Measurements from ENCODE around the gene PNLIPRP2. TPM values are rescaled to one million over a fixed set of nuclear protein-coding genes. Genes with fewer than 3 reads are reported as not detected.

The PNLIPRP2 gene
- total RNA-seq, 4 donors from 2014 or later: 0.42 to 4.1 (median 2.4) TPM; not detected in 1

- no peaks in the 10 kb centered on the region for H3K36me3 ChIP-seq
- no peak for DNase-seq (ENCODE audit: low spot score in 2 of 2)
- H3K27ac ChIP-seq: no peak overlapping the region
- H3K9me3 ChIP-seq: peaks cover 0 to 8% (median 0%) of the 10 kb centered on the region in 4 donors
- TF ChIP-seq CTCF (IDR thresholded peaks at IDR 0.05): no peak
- no peak for TF ChIP-seq EP300 (IDR thresholded peaks at IDR 0.05)
- TF ChIP-seq POLR2A (IDR thresholded peaks at IDR 0.05): no peak
- no peak overlapping the region for H3K4me3 ChIP-seq
- H3K4me1 ChIP-seq: no peaks in the 10 kb centered on the region
- no peaks in the 10 kb centered on the region for H3K27me3 ChIP-seq
- WGBS, 2 donors: 71 to 92% methylated on average over 2 of the region's 2 CpGs
Measured at GRCh38 chr10:116655568-116655967, 34.8 kb downstream of the PNLIPRP2 start.

- 50% methylated on average over 4 of the region's 4 CpGs for WGBS, 2 donors
- H3K4me1 ChIP-seq: no peaks in the 10 kb centered on the region
- H3K27ac ChIP-seq: no peak overlapping the region
- H3K36me3 ChIP-seq: no peaks in the 10 kb centered on the region
- no peaks in the 10 kb centered on the region for H3K27me3 ChIP-seq
- TF ChIP-seq EP300 (IDR thresholded peaks at IDR 0.05) (no peak), CTCF (IDR thresholded peaks at IDR 0.05) (no peak), POLR2A (IDR thresholded peaks at IDR 0.05) (no peak)
- DNase-seq (ENCODE audit: low spot score in 2 of 2): no peak
- peaks cover 0 to 3% (median 0%) of the 10 kb centered on the region in 4 donors for H3K9me3 ChIP-seq
- H3K4me3 ChIP-seq: no peak overlapping the region
Measured at GRCh38 chr10:116656044-116656443, 35.3 kb downstream of the PNLIPRP2 start.

- peaks cover 0 to 9% (median 3%) of the 10 kb centered on the region in 4 donors for H3K4me1 ChIP-seq
- no peak overlapping the region for H3K27ac ChIP-seq
- 87 to 92% methylated on average over 5 of the region's 5 CpGs for WGBS, 2 donors
- H3K9me3 ChIP-seq: no peaks in the 10 kb centered on the region
- DNase-seq (ENCODE audit: low spot score in 2 of 2): no peak
- no peaks in the 10 kb centered on the region for H3K27me3 ChIP-seq
- H3K4me3 ChIP-seq: no peak overlapping the region
- TF ChIP-seq POLR2A (IDR thresholded peaks at IDR 0.05) (no peak), EP300 (IDR thresholded peaks at IDR 0.05) (no peak), CTCF (IDR thresholded peaks at IDR 0.05) (no peak)
- H3K36me3 ChIP-seq: no peaks in the 10 kb centered on the region
Measured at GRCh38 chr10:116657863-116658551, 37.3 kb downstream of the PNLIPRP2 start.

- DNase-seq (ENCODE audit: low spot score in 2 of 2): no peak
- H3K4me1 ChIP-seq: peaks cover 0 to 17% (median 3%) of the 10 kb centered on the region in 4 donors
- H3K36me3 ChIP-seq: no peaks in the 10 kb centered on the region
- H3K27ac ChIP-seq: peak overlapping the region in 1 of 4 donors; percentile 11
- no peaks in the 10 kb centered on the region for H3K9me3 ChIP-seq
- 78 to 84% methylated on average over 10 of the region's 10 CpGs for WGBS, 2 donors
- H3K4me3 ChIP-seq: no peak overlapping the region
- H3K27me3 ChIP-seq: no peaks in the 10 kb centered on the region
- no peak for TF ChIP-seq CTCF (IDR thresholded peaks at IDR 0.05)
- no peak for TF ChIP-seq EP300 (IDR thresholded peaks at IDR 0.05)
- TF ChIP-seq POLR2A (IDR thresholded peaks at IDR 0.05): no peak
Measured at GRCh38 chr10:116659049-116659670, 38.4 kb downstream of the PNLIPRP2 start.

GRCh38 chr10:116660860-116661259 lies 40.1 kb downstream of the PNLIPRP2 start:
- TF ChIP-seq POLR2A (IDR thresholded peaks at IDR 0.05): no peak
- no peak for TF ChIP-seq CTCF (IDR thresholded peaks at IDR 0.05)
- TF ChIP-seq EP300 (IDR thresholded peaks at IDR 0.05): no peak
- Histone ChIP-seq H3K36me3 (no peaks in the 10 kb centered on the region), H3K4me3 (no peak overlapping the region), H3K9me3 (no peaks in the 10 kb centered on the region), H3K4me1 (peaks cover 0 to 31% (median 11%) of the 10 kb centered on the region in 4 donors), H3K27ac (peak overlapping the region in 3 of 4 donors; percentile 20 to 95 (median 94)), H3K27me3 (no peaks in the 10 kb centered on the region)
- WGBS, 2 donors: 13 to 18% methylated on average over 5 of the region's 5 CpGs
- no peak for DNase-seq (ENCODE audit: low spot score in 2 of 2)

All from tibial nerve (tissue), 4 donors.